HepG2 (cell line): ENCODE data around the gene CFAP210. TPM values are rescaled to one million over a fixed set of nuclear protein-coding genes. Genes with fewer than 3 reads are reported as not detected.
"Not testable (repeated sequence)": the region's sequence is repeated elsewhere in the genome, so short reads cannot be mapped to it uniquely, and the experiment has no call there.

Experiments used
- ATAC-seq: fragments of 200-7000 bp; cut with Tn5 transposase; 3 replicates; pipeline ENCODE4 v1.9.1; 2020; ENCODE audit warnings: mild to moderate bottlenecking, moderate library complexity
- BruUV-seq: library from RNA; stranded (reverse); fragments of 400-500 nt; replicated peaks from 2 replicates; lab custom pipeline; 2021; lab: Mats Ljungman, UMichigan
- CTCF ChIA-PET: fragments of 300-600 bp; formaldehyde crosslinking; extraction: SDS; loops from one replicate; lab custom pipeline; 2021; ENCODE audit warnings: low total read pairs, inconsistent platforms, low intra/inter-chr PET ratio; lab: Yijun Ruan, JAX
- POLR2A ChIA-PET: fragments of 350-600 bp; sonication (Branson Sonifier 250); formaldehyde crosslinking; loops from one replicate; lab custom pipeline; 2020; ENCODE audit warnings: antibody characterized with exemption, inconsistent platforms; lab: Yijun Ruan, JAX
- DNase-seq: peaks from one replicate; pipeline ENCODE4 v3.0.0-alpha.2; 2015; ENCODE audit warnings: low spot score
- FAIRE-seq: peaks from 3 replicates; lab custom pipeline; 2011; peaks lifted over from hg19 to GRCh38; lab: Jason Lieb, UNC
- H2AFZ ChIP-seq: one replicate; pipeline ENCODE4 v1.6.1; 2011; ENCODE audit warnings: low read length, inconsistent platforms
- H3K27ac ChIP-seq: fragments of 300-600 bp; 3 replicates; pipeline ENCODE4 v1.8.0; 2011; ENCODE audit warnings: mixed run types, mild to moderate bottlenecking, mixed read lengths, low read length, inconsistent platforms; ENCODE audit not compliant: insufficient read depth; ENCODE audit errors: extremely low read length
- H3K27me3 ChIP-seq, 2 experiments: fragments of 200-600 bp in 1 of 2; 2 replicates in 1 of 2; 3 replicates in 1 of 2; pipeline versions ENCODE4 v1.6.0 to v1.8.0; 2011; ENCODE audit warnings: low read length in 2 of 2, mild to moderate bottlenecking in 2 of 2, moderate library complexity in 2 of 2, inconsistent platforms in 1 of 2; ENCODE audit not compliant: insufficient read depth in 2 of 2, control insufficient read depth in 1 of 2
- H3K36me3 ChIP-seq, 2 experiments: fragments of 200-600 bp in 1 of 2; replicated peaks in 1 of 2; 2 replicates in 1 of 2; 3 replicates in 1 of 2; pipeline versions ENCODE4 v1.5.1 to v1.8.0; 2011; ENCODE audit warnings: low read length in 2 of 2, inconsistent platforms in 1 of 2; ENCODE audit not compliant: insufficient read depth in 2 of 2, control insufficient read depth in 1 of 2
- H3K4me1 ChIP-seq: 2 replicates; pipeline ENCODE4 v1.5.1; 2012; ENCODE audit warnings: low read length, inconsistent platforms; ENCODE audit not compliant: insufficient read depth
- H3K4me2 ChIP-seq: 2 replicates; pipeline ENCODE4 v1.6.0; 2011; ENCODE audit warnings: low read depth, low read length, inconsistent platforms
- H3K4me3 ChIP-seq, 3 experiments: fragments of 200-600 bp in 1 of 3; sonication (generic), shearing (Covaris generic) in 1 of 3; replicated peaks in 1 of 3; 2 replicates each; pipeline ENCODE4 v1.5.1; 2011 to 2016; ENCODE audit warnings: low read length in 3 of 3, inconsistent platforms in 2 of 3, low read depth in 2 of 3, mild to moderate bottlenecking in 2 of 3, control low read depth in 1 of 3, mixed read lengths in 1 of 3; ENCODE audit not compliant: insufficient read depth in 1 of 3
- H3K79me2 ChIP-seq: one replicate; pipeline ENCODE4 v1.6.1; 2011; ENCODE audit warnings: low read length, inconsistent platforms; ENCODE audit not compliant: insufficient read depth
- H3K9ac ChIP-seq: 2 replicates; pipeline ENCODE4 v1.6.0; 2011; ENCODE audit warnings: mild to moderate bottlenecking, low read depth, low read length, inconsistent platforms; ENCODE audit not compliant: insufficient read depth
- H3K9me3 ChIP-seq: 2 replicates; pipeline ENCODE4 v1.5.1; 2012; ENCODE audit warnings: mild to moderate bottlenecking, low read length
- H4K20me1 ChIP-seq: 2 replicates; pipeline ENCODE4 v1.6.0; 2011; ENCODE audit warnings: inconsistent platforms, mild to moderate bottlenecking, low read length, moderate library complexity; ENCODE audit not compliant: insufficient read depth
- KAT2B ChIP-seq: fragments of 150-350 bp; IDR thresholded peaks from 2 replicates; pipeline ENCODE4 v1.6.1; 2014; ENCODE audit warnings: low read depth, low read length, borderline replicate concordance
- PHF8 ChIP-seq: sonication (generic); formaldehyde crosslinking; IDR thresholded peaks from 2 replicates; pipeline ENCODE4 v1.5.0; 2020; ENCODE audit warnings: missing genetic modification reagents
- ZNF605 ChIP-seq: sonication (generic); formaldehyde crosslinking; IDR thresholded peaks from 2 replicates; pipeline ENCODE4 v1.8.0; 2022; ENCODE audit warnings: mild to moderate bottlenecking, missing genetic modification reagents
- ZNF781 ChIP-seq: sonication (generic); formaldehyde crosslinking; IDR thresholded peaks from 2 replicates; pipeline ENCODE4 v1.5.1; 2020; ENCODE audit warnings: borderline replicate concordance, mild to moderate bottlenecking, missing genetic modification reagents; ENCODE audit errors: not compliant biosample characterization
- WGBS: methylation state at CpG from one replicate; pipeline ENCODE4 v1.1.6; 2017; ENCODE audit warnings: low lambda C conversion rate; 5-methylcytosine and 5-hydroxymethylcytosine counted together
- in situ Hi-C: cut with HindIII; loops from 2 replicates; pipeline ENCODE4 v1.10.0; 2017; ENCODE audit warnings: low pct_unique_long_range_greater_than_20kb; ENCODE audit not compliant: extremely low pct_ligation_motif_present
- intact Hi-C: fragments of 100-400 bp; cut with micrococcal nuclease; formaldehyde crosslinking; loops from one replicate; pipeline ENCODE4 v1.10.0; 2022; ENCODE audit not compliant: unreplicated experiment
- polyA plus RNA-seq, 8 experiments: library from polyadenylated mRNA; depleted of rRNA in 3 of 8; stranded (reverse) in 7 of 8; unstranded in 1 of 8; fragments of >200 nt; fragmentation: Illumina TruSeq in 4 of 8; extraction: Trizol in 4 of 8; gene quantifications; 2 replicates each; pipeline versions ENCODE4 v1.2.1 to v1.2.3, GENCODE V29; 2011 to 2016; ENCODE audit warnings: low read depth in 4 of 8, missing spikeins in 1 of 8, mixed read lengths in 1 of 8; ENCODE audit not compliant: insufficient read depth in 1 of 8
- total RNA-seq, 5 experiments: library from RNA; depleted of rRNA; stranded (reverse); fragments of >200 nt; fragmentation: Illumina TruSeq; extraction: Trizol; gene quantifications; 2 replicates each; pipeline ENCODE4 v1.2.3, GENCODE V29; 2016; ENCODE audit warnings: low read depth in 1 of 5

Gene CFAP210
- total and polyA plus RNA-seq, 2 of the 13 experiments (the other 11 are each of a cell fraction or from before 2014, with no cell fraction given): 0.18 TPM; not detected in 1

DNA sequence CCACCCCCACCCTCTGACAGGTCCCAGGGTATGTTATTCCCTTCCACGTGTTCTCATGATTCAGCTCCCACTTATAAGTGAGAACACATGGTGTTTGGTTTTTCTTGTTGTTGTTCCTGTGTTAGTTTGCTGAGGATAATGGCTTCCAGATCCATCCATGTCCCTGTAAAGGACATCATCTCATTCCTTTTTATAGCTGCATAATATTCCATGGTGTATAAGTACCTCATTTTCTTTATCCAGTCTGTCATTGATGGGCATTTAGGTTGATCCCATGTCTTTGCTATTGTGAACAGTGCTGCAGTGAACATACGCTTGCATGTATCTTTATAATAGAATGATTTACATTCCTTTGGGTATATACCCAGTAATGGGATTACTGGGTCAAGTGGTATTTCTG, 5.0 kb upstream of the CFAP210 start:
- CTCF ChIA-PET, H2AFZ ChIP-seq, H3K4me3 ChIP-seq, intact Hi-C loops, H3K9me3 ChIP-seq, FAIRE-seq, H3K4me2 ChIP-seq, H3K9ac ChIP-seq, H3K27me3 ChIP-seq, H4K20me1 ChIP-seq, BruUV-seq, DNase-seq, H3K27ac ChIP-seq, ATAC-seq, in situ Hi-C loops: not testable (repeated sequence)
- peaks cover 6 to 27% of the 10 kb centered on the region in 2 experiments for H3K36me3 ChIP-seq
- peaks cover 25% of the 10 kb centered on the region for H3K4me1 ChIP-seq
- 98% methylated on average over 2 of the region's 2 CpGs for WGBS
- H3K79me2 ChIP-seq: peaks cover 16% of the 10 kb centered on the region
- POLR2A ChIA-PET: interaction anchor here (1.4 kb wide), 1 partner anchor 16 kb away, joined by 5 read pairs; no protein-coding TSS in a partner anchor

DNA sequence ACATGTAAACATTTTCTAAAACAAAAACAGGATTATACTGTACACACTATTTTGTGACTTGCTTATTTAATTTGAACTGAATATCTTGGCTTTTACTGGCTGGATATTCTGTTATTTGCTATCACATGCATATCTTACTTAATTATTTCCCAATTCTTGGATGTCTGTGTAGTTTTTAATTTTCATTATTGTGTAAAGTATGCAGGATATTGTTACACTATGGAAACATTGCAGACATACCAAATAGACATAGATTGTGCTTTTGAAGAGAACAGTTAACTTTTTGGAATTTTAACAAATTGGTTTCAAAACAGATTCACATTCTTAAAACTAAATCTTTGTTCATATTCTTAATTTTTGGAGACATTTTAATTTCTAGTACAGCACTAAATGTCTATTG, 2.2 kb upstream of the CFAP210 start:
- Histone ChIP-seq H3K79me2 (peaks cover 16% of the 10 kb centered on the region), H3K9ac (no peak overlapping the region), H3K36me3 (peaks cover 3 to 15% of the 10 kb centered on the region in 2 experiments; a peak in 3 of 5 replicates), H3K4me1 (peaks cover 44% of the 10 kb centered on the region), H3K4me3 (no peak overlapping the region), H3K27me3 (no peaks in the 10 kb centered on the region; a peak in 1 of 5 replicates), H2AFZ (no peak overlapping the region), H3K9me3 (no peaks in the 10 kb centered on the region), H4K20me1 (no peaks in the 10 kb centered on the region), H3K4me2 (no peak overlapping the region), H3K27ac (no peak overlapping the region)
- in situ Hi-C loops (no loop called here), intact Hi-C loops (no loop called here)
- ATAC-seq (no peak), DNase-seq (no peak), FAIRE-seq (no peak)
- ChIA-PET POLR2A (no interaction called here), CTCF (no interaction called here)
- TF ChIP-seq PHF8 (CRISPR knock-in tag) (no peak), KAT2B (no peak), ZNF605 (CRISPR knock-in tag) (no peak), ZNF781 (CRISPR knock-in tag) (no peak)
- BruUV-seq: no TSS peak
